HEK293 (cell line): ENCODE results near the gene MAZ.

ENCODE experiments used
- CTCF ChIP-seq: fragments of 450-650 bp; formaldehyde crosslinking; IDR thresholded peaks from 2 replicates; pipeline ENCODE4 v1.5.1; 2016; ENCODE audit warnings: missing biosample characterization, missing genetic modification characterization
- REST ChIP-seq: fragments of 450-650 bp; formaldehyde crosslinking; IDR thresholded peaks from 2 replicates; pipeline ENCODE4 v1.5.1; 2016; ENCODE audit warnings: missing biosample characterization, missing genetic modification characterization
- YY1 ChIP-seq: fragments of 450-650 bp; formaldehyde crosslinking; IDR thresholded peaks from 2 replicates; pipeline ENCODE4 v1.5.1; 2018; ENCODE audit warnings: missing biosample characterization, missing genetic modification characterization
- ZBTB49 ChIP-seq: fragments of 450-650 bp; formaldehyde crosslinking; IDR thresholded peaks from 2 replicates; pipeline ENCODE4 v1.5.1; 2016; ENCODE audit warnings: missing biosample characterization, missing genetic modification characterization, low read depth
- ZNF202 ChIP-seq: fragments of 450-650 bp; formaldehyde crosslinking; IDR thresholded peaks from 2 replicates; pipeline ENCODE4 v1.5.1; 2016; ENCODE audit warnings: missing biosample characterization, missing genetic modification characterization, borderline replicate concordance
- ZNF335 ChIP-seq: fragments of 450-650 bp; formaldehyde crosslinking; conservative IDR thresholded peaks from 2 replicates; pipeline ENCODE4 v1.5.1; 2016; ENCODE audit warnings: missing biosample characterization, missing genetic modification characterization
- ZNF513 ChIP-seq: fragments of 450-650 bp; IDR thresholded peaks from 2 replicates; pipeline ENCODE4 v1.5.1; 2018; ENCODE audit warnings: missing biosample characterization, missing genetic modification characterization
- TF ChIP-seq, protein P1 (sequence below): fragments of 450-650 bp; formaldehyde crosslinking; IDR thresholded peaks from 2 replicates; pipeline ENCODE4 v1.5.1; 2016; ENCODE audit warnings: missing biosample characterization, missing genetic modification characterization

- no peak for TF ChIP-seq ZNF335
- no peak for TF ChIP-seq ZNF202 (tag by site-specific recombination)
- no peak for TF ChIP-seq ZNF513 (tag by site-specific recombination)
- TF ChIP-seq ZBTB49 (tag by site-specific recombination): no peak
- TF ChIP-seq REST (tag by site-specific recombination): no peak
- TF ChIP-seq, protein P1, sequence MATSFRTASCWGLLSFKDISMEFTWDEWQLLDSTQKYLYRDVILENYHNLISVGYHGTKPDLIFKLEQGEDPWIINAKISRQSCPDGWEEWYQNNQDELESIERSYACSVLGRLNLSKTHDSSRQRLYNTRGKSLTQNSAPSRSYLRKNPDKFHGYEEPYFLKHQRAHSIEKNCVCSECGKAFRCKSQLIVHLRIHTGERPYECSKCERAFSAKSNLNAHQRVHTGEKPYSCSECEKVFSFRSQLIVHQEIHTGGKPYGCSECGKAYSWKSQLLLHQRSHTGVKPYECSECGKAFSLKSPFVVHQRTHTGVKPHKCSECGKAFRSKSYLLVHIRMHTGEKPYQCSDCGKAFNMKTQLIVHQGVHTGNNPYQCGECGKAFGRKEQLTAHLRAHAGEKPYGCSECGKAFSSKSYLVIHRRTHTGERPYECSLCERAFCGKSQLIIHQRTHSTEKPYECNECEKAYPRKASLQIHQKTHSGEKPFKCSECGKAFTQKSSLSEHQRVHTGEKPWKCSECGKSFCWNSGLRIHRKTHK: no peak
- no peak for TF ChIP-seq YY1
- no peak for TF ChIP-seq CTCF (tag by site-specific recombination)
Observed at GRCh38 chr16:29850998-29851397, 44.7 kb downstream of the MAZ start.
